Fibroblast of lung (primary cell): ENCODE measurements around the gene PSMD2. TPM values are rescaled to one million over a fixed set of nuclear protein-coding genes. Genes with fewer than 3 reads are reported as not detected.

Experiments used
- DNase-seq, 2 donors: peaks; one replicate each; pipeline versions ENCODE4 v3.0.0 to v3.0.0-alpha.2; 2010; ENCODE audit warnings: low read depth in 2 of 2
- H2AFZ ChIP-seq: 2 replicates; pipeline ENCODE4 v1.5.1; 2012; ENCODE audit warnings: low read length, control low read depth, inconsistent platforms
- H3K27ac ChIP-seq: 2 replicates; pipeline ENCODE4 v1.5.1; 2011; ENCODE audit warnings: low read length, control low read depth; ENCODE audit not compliant: insufficient read depth
- H3K27me3 ChIP-seq: 2 replicates; pipeline ENCODE4 v1.5.1; 2011; ENCODE audit warnings: mild to moderate bottlenecking, low read length; ENCODE audit not compliant: control insufficient read depth, insufficient read depth
- H3K36me3 ChIP-seq: 2 replicates; pipeline ENCODE4 v1.5.1; 2011; ENCODE audit warnings: low read length; ENCODE audit not compliant: control insufficient read depth, insufficient read depth
- H3K4me1 ChIP-seq: 2 replicates; pipeline ENCODE4 v1.5.1; 2011; ENCODE audit warnings: low read length; ENCODE audit not compliant: control insufficient read depth, insufficient read depth; ENCODE audit errors: extremely low read depth
- H3K4me2 ChIP-seq: 2 replicates; pipeline ENCODE4 v1.5.1; 2011; ENCODE audit warnings: low read length, control low read depth; ENCODE audit not compliant: insufficient read depth; ENCODE audit errors: extremely low read depth
- H3K4me3 ChIP-seq, 4 experiments: fragments of 200-600 bp in 1 of 4; sonication (generic) in 1 of 4; replicated peaks in 1 of 4; 2 replicates each; pipeline ENCODE4 v1.5.1; 2011 to 2016; ENCODE audit warnings: low read length in 4 of 4, low read depth in 3 of 4, mild to moderate bottlenecking in 3 of 4, control low read depth in 2 of 4, inconsistent platforms in 1 of 4, mixed read lengths in 1 of 4; ENCODE audit not compliant: insufficient read depth in 1 of 4; ENCODE audit errors: control extremely low read depth in 1 of 4
- H3K79me2 ChIP-seq: 2 replicates; pipeline ENCODE4 v1.5.1; 2012; ENCODE audit warnings: mild to moderate bottlenecking, low read length, inconsistent platforms; ENCODE audit not compliant: control insufficient read depth, insufficient read depth
- H3K9ac ChIP-seq: 2 replicates; pipeline ENCODE4 v1.5.1; 2011; ENCODE audit warnings: mild to moderate bottlenecking, low read length, control low read depth; ENCODE audit not compliant: insufficient read depth
- H3K9me3 ChIP-seq: 2 replicates; pipeline ENCODE4 v1.5.1; 2012; ENCODE audit warnings: low read depth, low read length; ENCODE audit not compliant: control insufficient read depth, insufficient read depth
- H4K20me1 ChIP-seq: 2 replicates; pipeline ENCODE4 v1.5.1; 2011; ENCODE audit warnings: low read length; ENCODE audit not compliant: control insufficient read depth, insufficient read depth; ENCODE audit errors: extremely low read depth
- EZH2 ChIP-seq: IDR thresholded peaks from 2 replicates; pipeline ENCODE4 v1.5.1; 2012; ENCODE audit warnings: low read length, control low read depth, mild to moderate bottlenecking; ENCODE audit errors: missing control alignments
- polyA plus RNA-seq, 2 donors: library from polyadenylated mRNA; depleted of rRNA in 1 of 2; stranded (reverse) in 1 of 2; unstranded in 1 of 2; fragments of >200 nt; gene quantifications; 2 replicates each; pipeline ENCODE4 v1.2.1, GENCODE V29; 2011 to 2012; ENCODE audit warnings: missing spikeins in 1 of 2
- total RNA-seq: library from RNA; depleted of rRNA; stranded (reverse); fragments of >200 nt; gene quantifications from 2 replicates; pipeline ENCODE4 v1.2.1, GENCODE V29; 2014
- TF ChIP-seq, protein P1 (sequence below), 2 donors: IDR thresholded peaks in 1 of 2; conservative IDR thresholded peaks in 1 of 2; 1 replicate in 1 of 2; 2 replicates in 1 of 2; pipeline ENCODE4 v1.5.1; 2011 to 2012; ENCODE audit warnings: low read length in 2 of 2, control low read depth in 1 of 2, inconsistent platforms in 1 of 2, low read depth in 1 of 2, mild to moderate bottlenecking in 1 of 2

Gene PSMD2
- total and polyA plus RNA-seq, 2 donors (not counting 1 experiment from before 2014, with no cell fraction given): 188 to 429 TPM

DNA sequence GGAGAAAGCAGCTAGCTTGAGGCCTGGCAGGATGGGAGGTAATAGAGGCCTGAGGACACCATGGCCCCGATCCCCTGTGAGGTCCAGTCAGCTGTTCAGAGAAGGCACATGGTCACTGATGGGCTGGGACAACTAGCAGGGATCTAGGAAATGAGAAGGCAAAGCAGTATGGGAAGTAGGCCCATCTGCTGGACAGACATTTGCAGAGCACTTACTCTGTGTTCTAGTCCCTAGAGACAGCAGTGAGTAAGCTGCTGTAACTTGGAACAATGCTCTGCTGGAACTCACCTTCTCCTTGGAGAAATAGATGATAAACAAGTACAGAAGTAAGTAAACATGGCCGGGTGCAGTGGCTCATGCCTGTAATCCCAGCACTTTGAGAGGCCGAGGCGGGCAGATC, 16.1 kb upstream of the PSMD2 start:
- no peak for DNase-seq
- no peaks in the 10 kb centered on the region for H3K79me2 ChIP-seq

DNA sequence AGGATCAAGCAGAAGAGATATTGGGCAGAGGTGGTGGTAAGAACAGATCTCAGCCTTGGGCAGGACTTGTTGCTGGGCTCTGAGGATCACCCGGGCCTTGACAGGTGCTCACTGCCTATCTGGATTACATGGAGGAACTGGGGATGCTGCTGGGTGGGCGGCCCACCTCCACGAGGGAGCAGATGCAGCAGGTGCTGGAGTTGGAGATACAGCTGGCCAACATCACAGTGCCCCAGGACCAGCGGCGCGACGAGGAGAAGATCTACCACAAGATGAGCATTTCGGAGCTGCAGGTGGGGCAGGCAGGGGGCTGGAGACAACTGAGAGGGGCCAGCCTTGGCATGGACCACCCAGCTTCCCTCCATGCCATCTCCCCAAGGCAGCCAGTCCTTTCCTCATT, 15.4 kb upstream of the PSMD2 start:
- DNase-seq: no peak
- Histone ChIP-seq H3K27me3 (peaks cover 12% of the 10 kb centered on the region), H3K4me3 (no peak overlapping the region), H3K79me2 (no peaks in the 10 kb centered on the region), H3K9ac (no peak overlapping the region), H3K4me1 (no peaks in the 10 kb centered on the region), H3K9me3 (no peaks in the 10 kb centered on the region), H3K27ac (no peak overlapping the region), H3K4me2 (no peak overlapping the region), H4K20me1 (no peaks in the 10 kb centered on the region), H3K36me3 (no peaks in the 10 kb centered on the region), H2AFZ (no peak overlapping the region)
- TF ChIP-seq, protein P1, sequence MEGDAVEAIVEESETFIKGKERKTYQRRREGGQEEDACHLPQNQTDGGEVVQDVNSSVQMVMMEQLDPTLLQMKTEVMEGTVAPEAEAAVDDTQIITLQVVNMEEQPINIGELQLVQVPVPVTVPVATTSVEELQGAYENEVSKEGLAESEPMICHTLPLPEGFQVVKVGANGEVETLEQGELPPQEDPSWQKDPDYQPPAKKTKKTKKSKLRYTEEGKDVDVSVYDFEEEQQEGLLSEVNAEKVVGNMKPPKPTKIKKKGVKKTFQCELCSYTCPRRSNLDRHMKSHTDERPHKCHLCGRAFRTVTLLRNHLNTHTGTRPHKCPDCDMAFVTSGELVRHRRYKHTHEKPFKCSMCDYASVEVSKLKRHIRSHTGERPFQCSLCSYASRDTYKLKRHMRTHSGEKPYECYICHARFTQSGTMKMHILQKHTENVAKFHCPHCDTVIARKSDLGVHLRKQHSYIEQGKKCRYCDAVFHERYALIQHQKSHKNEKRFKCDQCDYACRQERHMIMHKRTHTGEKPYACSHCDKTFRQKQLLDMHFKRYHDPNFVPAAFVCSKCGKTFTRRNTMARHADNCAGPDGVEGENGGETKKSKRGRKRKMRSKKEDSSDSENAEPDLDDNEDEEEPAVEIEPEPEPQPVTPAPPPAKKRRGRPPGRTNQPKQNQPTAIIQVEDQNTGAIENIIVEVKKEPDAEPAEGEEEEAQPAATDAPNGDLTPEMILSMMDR (conservative IDR thresholded peaks at IDR 0.05 in 1 of 2, IDR thresholded peaks at IDR 0.05 in 1 of 2; ENCODE audit: low read depth in 1 of 2, low read length in 2 of 2): no peak
- no peak for TF ChIP-seq EZH2

More for the DNA sequence above, 16.1 kb upstream of the PSMD2 start:
- Histone ChIP-seq H3K4me3 (no peak overlapping the region), H3K27ac (no peak overlapping the region), H3K4me1 (no peaks in the 10 kb centered on the region), H3K4me2 (no peak overlapping the region), H2AFZ (no peak overlapping the region), H3K27me3 (peaks cover 14% of the 10 kb centered on the region), H3K9ac (no peak overlapping the region), H3K9me3 (no peaks in the 10 kb centered on the region), H4K20me1 (no peaks in the 10 kb centered on the region), H3K36me3 (no peaks in the 10 kb centered on the region)
- TF ChIP-seq, protein P1 (conservative IDR thresholded peaks at IDR 0.05 in 1 of 2, IDR thresholded peaks at IDR 0.05 in 1 of 2; ENCODE audit: low read depth in 1 of 2, low read length in 2 of 2): no peak
- TF ChIP-seq EZH2: no peak

DNA sequence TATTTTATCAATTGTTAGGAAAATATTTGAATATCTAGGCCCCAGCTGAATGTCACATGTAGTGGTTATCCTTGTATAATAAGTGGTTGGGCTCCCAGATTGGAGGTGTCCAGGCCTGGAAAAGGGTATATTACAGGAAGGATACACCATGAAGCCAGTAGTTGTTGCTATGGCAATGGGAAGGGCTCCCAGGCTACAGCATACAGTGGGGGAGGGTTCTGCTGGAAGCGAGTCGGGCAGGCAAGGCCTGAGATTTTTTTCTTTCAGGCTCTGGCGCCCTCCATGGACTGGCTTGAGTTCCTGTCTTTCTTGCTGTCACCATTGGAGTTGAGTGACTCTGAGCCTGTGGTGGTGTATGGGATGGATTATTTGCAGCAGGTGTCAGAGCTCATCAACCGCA, 14.3 kb upstream of the PSMD2 start:
- TF ChIP-seq, protein P1 (conservative IDR thresholded peaks at IDR 0.05 in 1 of 2, IDR thresholded peaks at IDR 0.05 in 1 of 2; ENCODE audit: low read depth in 1 of 2, low read length in 2 of 2): peak; percentile 49 to 50
- no peak for TF ChIP-seq EZH2
- peaks cover 12% of the 10 kb centered on the region for H3K27me3 ChIP-seq
- no peaks in the 10 kb centered on the region for H3K9me3 ChIP-seq
- H2AFZ ChIP-seq: no peak overlapping the region
- no peaks in the 10 kb centered on the region for H3K36me3 ChIP-seq
- H3K27ac ChIP-seq: no peak overlapping the region
- H3K9ac ChIP-seq: no peak overlapping the region
- no peaks in the 10 kb centered on the region for H3K4me1 ChIP-seq
- DNase-seq: peak; percentile 69 to 74
- H4K20me1 ChIP-seq: no peaks in the 10 kb centered on the region
- no peak overlapping the region for H3K4me3 ChIP-seq
- H3K79me2 ChIP-seq: no peaks in the 10 kb centered on the region
- no peak overlapping the region for H3K4me2 ChIP-seq
